Measurements from ENCODE around the gene NCKAP5L.
"Not testable (repeated sequence)": the region's sequence is repeated elsewhere in the genome, so short reads cannot be mapped to it uniquely, and the experiment has no call there.

The NCKAP5L gene

GRCh38 chr12:49794811-49795653 lies 33.2 kb downstream of the NCKAP5L start:
- Histone ChIP-seq H3K27me3 (ENCODE audit: low read depth) (no peaks in the 10 kb centered on the region), H3K36me3 (replicated peaks) (peaks cover under 1% of the 10 kb centered on the region; the same call in 1 of the 2 replicates), H3K4me3 (no peak overlapping the region), H3K4me1 (no peaks in the 10 kb centered on the region), H3K9me3 (no peaks in the 10 kb centered on the region)
- in situ Hi-C loops (cut with MboI; ENCODE audit: low sequenced_read_pairs), result no loop called here
- DNase-seq (ENCODE audit: low spot score in 2 of 2), result no peak

GRCh38 chr12:49794021-49794420 lies 34.2 kb downstream of the NCKAP5L start:
- no peak overlapping the region for H3K4me3 ChIP-seq
- no peak for DNase-seq (ENCODE audit: low spot score in 2 of 2)
- no peaks in the 10 kb centered on the region for H3K27me3 ChIP-seq (ENCODE audit: low read depth)
- in situ Hi-C loops (cut with MboI; ENCODE audit: low sequenced_read_pairs), result no loop called here
- no peaks in the 10 kb centered on the region for H3K9me3 ChIP-seq
- H3K36me3 ChIP-seq (replicated peaks), result no peaks in the 10 kb centered on the region; the same call in 1 of the 2 replicates
- H3K4me1 ChIP-seq, result no peaks in the 10 kb centered on the region

- no peaks in the 10 kb centered on the region for H3K4me1 ChIP-seq
- in situ Hi-C loops (cut with MboI; ENCODE audit: low sequenced_read_pairs), result no loop called here
- no peaks in the 10 kb centered on the region for H3K27me3 ChIP-seq (ENCODE audit: low read depth)
- no peak overlapping the region for H3K4me3 ChIP-seq
- H3K36me3 ChIP-seq (replicated peaks), result no peaks in the 10 kb centered on the region; the same call in 1 of the 2 replicates
- H3K9me3 ChIP-seq, result no peaks in the 10 kb centered on the region
- no peak for DNase-seq (ENCODE audit: low spot score in 2 of 2)
Measured at GRCh38 chr12:49793620-49794019, 34.6 kb downstream of the NCKAP5L start.

GRCh38 chr12:49792976-49793580 lies 35.1 kb downstream of the NCKAP5L start:
- DNase-seq (ENCODE audit: low spot score in 2 of 2), result no peak
- H3K36me3 ChIP-seq (replicated peaks), result no peaks in the 10 kb centered on the region; the same call in 1 of the 2 replicates
- in situ Hi-C loops (cut with MboI; ENCODE audit: low sequenced_read_pairs), result no loop called here

GRCh38 chr12:49792181-49792970 lies 35.8 kb downstream of the NCKAP5L start:
- Histone ChIP-seq H3K4me1 (no peaks in the 10 kb centered on the region), H3K36me3 (replicated peaks) (peaks cover 3% of the 10 kb centered on the region; the same call in 1 of the 2 replicates), H3K4me3 (no peak overlapping the region), H3K27me3 (ENCODE audit: low read depth) (no peaks in the 10 kb centered on the region), H3K9me3 (no peaks in the 10 kb centered on the region)
- in situ Hi-C loops (cut with MboI; ENCODE audit: low sequenced_read_pairs), result no loop called here
- DNase-seq (ENCODE audit: low spot score in 2 of 2), result no peak

More at GRCh38 chr12:49792976-49793580, 35.1 kb downstream of the NCKAP5L start:
- Histone ChIP-seq H3K4me3 (no peak overlapping the region), H3K4me1 (no peaks in the 10 kb centered on the region), H3K27me3 (ENCODE audit: low read depth) (no peaks in the 10 kb centered on the region), H3K9me3 (no peaks in the 10 kb centered on the region)

- peaks cover 3% of the 10 kb centered on the region; the same call in 1 of the 2 replicates for H3K36me3 ChIP-seq (replicated peaks)
- no peaks in the 10 kb centered on the region for H3K4me1 ChIP-seq
- H3K9me3 ChIP-seq, result no peaks in the 10 kb centered on the region
- no peaks in the 10 kb centered on the region for H3K27me3 ChIP-seq (ENCODE audit: low read depth)
- DNase-seq (ENCODE audit: low spot score in 2 of 2), result no peak
- no peak overlapping the region for H3K4me3 ChIP-seq
- in situ Hi-C loops (cut with MboI; ENCODE audit: low sequenced_read_pairs), result no loop called here
Measured at GRCh38 chr12:49791700-49792099, 36.5 kb downstream of the NCKAP5L start.

GRCh38 chr12:49790741-49791555 lies 37.3 kb downstream of the NCKAP5L start:
- in situ Hi-C loops (cut with MboI; ENCODE audit: low sequenced_read_pairs), result no loop called here
- Histone ChIP-seq H3K9me3 (no peaks in the 10 kb centered on the region), H3K4me3 (no peak overlapping the region), H3K27me3 (ENCODE audit: low read depth) (no peaks in the 10 kb centered on the region), H3K4me1 (no peaks in the 10 kb centered on the region), H3K36me3 (replicated peaks) (peaks cover 3% of the 10 kb centered on the region; the same call in 1 of the 2 replicates)
- DNase-seq (ENCODE audit: low spot score in 2 of 2), result no peak

GRCh38 chr12:49789992-49790391 lies 38.2 kb downstream of the NCKAP5L start:
- Histone ChIP-seq H3K4me3 (no peak overlapping the region), H3K27me3 (ENCODE audit: low read depth) (no peaks in the 10 kb centered on the region), H3K36me3 (replicated peaks) (peaks cover 3% of the 10 kb centered on the region; the same call in 1 of the 2 replicates), H3K9me3 (no peaks in the 10 kb centered on the region), H3K4me1 (no peaks in the 10 kb centered on the region)
- DNase-seq (ENCODE audit: low spot score in 2 of 2), result no peak
- in situ Hi-C loops (cut with MboI; ENCODE audit: low sequenced_read_pairs), result no loop called here

- in situ Hi-C loops (cut with MboI; ENCODE audit: low sequenced_read_pairs), result no loop called here
- DNase-seq (ENCODE audit: low spot score in 2 of 2), result no peak
- H3K36me3 ChIP-seq (replicated peaks), result peaks cover 3% of the 10 kb centered on the region; the same call in 1 of the 2 replicates
- no peaks in the 10 kb centered on the region for H3K4me1 ChIP-seq
- no peak overlapping the region for H3K4me3 ChIP-seq
- no peaks in the 10 kb centered on the region for H3K9me3 ChIP-seq
- H3K27me3 ChIP-seq (ENCODE audit: low read depth), result no peaks in the 10 kb centered on the region
Measured at GRCh38 chr12:49787672-49788071, 40.5 kb downstream of the NCKAP5L start.

GRCh38 chr12:49784756-49785409 lies 43.3 kb downstream of the NCKAP5L start:
- Histone ChIP-seq H3K36me3 (replicated peaks) (peaks cover 3% of the 10 kb centered on the region; the same call in 1 of the 2 replicates), H3K9me3 (no peaks in the 10 kb centered on the region), H3K27me3 (ENCODE audit: low read depth) (no peaks in the 10 kb centered on the region), H3K4me1 (no peaks in the 10 kb centered on the region), H3K4me3 (no peak overlapping the region)
- in situ Hi-C loops (cut with MboI; ENCODE audit: low sequenced_read_pairs), result no loop called here
- no peak for DNase-seq (ENCODE audit: low spot score in 2 of 2)

- Histone ChIP-seq H3K4me1 (no peaks in the 10 kb centered on the region), H3K27me3 (ENCODE audit: low read depth) (no peaks in the 10 kb centered on the region), H3K9me3 (no peaks in the 10 kb centered on the region), H3K36me3 (replicated peaks) (peaks cover 3% of the 10 kb centered on the region; the same call in 1 of the 2 replicates), H3K4me3 (no peak overlapping the region)
- DNase-seq (ENCODE audit: low spot score in 2 of 2), result no peak
- in situ Hi-C loops (cut with MboI; ENCODE audit: low sequenced_read_pairs), result no loop called here
Measured at GRCh38 chr12:49783917-49784676, 44.1 kb downstream of the NCKAP5L start.

- in situ Hi-C loops (cut with MboI; ENCODE audit: low sequenced_read_pairs); H3K9me3 ChIP-seq; H3K4me3 ChIP-seq; DNase-seq (ENCODE audit: low spot score in 2 of 2); H3K27me3 ChIP-seq (ENCODE audit: low read depth); H3K4me1 ChIP-seq; H3K36me3 ChIP-seq (replicated peaks): not testable (repeated sequence)
Measured at GRCh38 chr12:49780914-49781313, 47.3 kb downstream of the NCKAP5L start.
